Suprapubic skin (tissue), 3 donors: Measurements from ENCODE around the gene ZNRF3.

Experiments used
- EP300 ChIP-seq: sonication (generic); formaldehyde crosslinking; IDR thresholded peaks from one replicate; pipeline ENCODE4 v1.6.1; 2017; ENCODE audit warnings: antibody characterized with exemption
- POLR2A ChIP-seq, 2 donors: fragments of 450-650 bp; IDR thresholded peaks; one replicate each; pipeline ENCODE4 v1.6.1; 2017; ENCODE audit warnings: antibody characterized with exemption in 2 of 2, mild to moderate bottlenecking in 2 of 2, moderate library complexity in 2 of 2
- TF ChIP-seq, protein P1 (sequence below), 2 donors: fragments of 200-600 bp in 1 of 2; fragments of 450-650 bp in 1 of 2; sonication (generic) in 1 of 2; IDR thresholded peaks; one replicate each; pipeline ENCODE4 v1.5.1; 2016 to 2019; ENCODE audit warnings: antibody characterized with exemption in 2 of 2, mild to moderate bottlenecking in 1 of 2, moderate library complexity in 1 of 2

DNA sequence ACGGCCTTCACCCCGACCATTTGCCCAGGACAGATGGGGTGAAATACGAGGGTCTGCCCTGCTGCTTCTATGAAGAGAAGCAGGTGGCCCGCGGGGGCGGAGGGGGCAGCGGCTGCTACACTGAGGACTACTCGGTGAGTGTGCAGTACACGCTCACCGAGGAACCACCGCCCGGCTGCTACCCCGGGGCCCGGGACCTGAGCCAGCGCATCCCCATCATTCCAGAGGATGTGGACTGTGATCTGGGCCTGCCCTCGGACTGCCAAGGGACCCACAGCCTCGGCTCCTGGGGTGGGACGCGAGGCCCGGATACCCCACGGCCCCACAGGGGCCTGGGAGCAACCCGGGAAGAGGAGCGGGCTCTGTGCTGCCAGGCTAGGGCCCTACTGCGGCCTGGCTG lies 167.1 kb downstream of the ZNRF3 start:
- TF ChIP-seq POLR2A (IDR thresholded peaks at IDR 0.05) (no peak), EP300 (no peak)
- TF ChIP-seq, protein P1, sequence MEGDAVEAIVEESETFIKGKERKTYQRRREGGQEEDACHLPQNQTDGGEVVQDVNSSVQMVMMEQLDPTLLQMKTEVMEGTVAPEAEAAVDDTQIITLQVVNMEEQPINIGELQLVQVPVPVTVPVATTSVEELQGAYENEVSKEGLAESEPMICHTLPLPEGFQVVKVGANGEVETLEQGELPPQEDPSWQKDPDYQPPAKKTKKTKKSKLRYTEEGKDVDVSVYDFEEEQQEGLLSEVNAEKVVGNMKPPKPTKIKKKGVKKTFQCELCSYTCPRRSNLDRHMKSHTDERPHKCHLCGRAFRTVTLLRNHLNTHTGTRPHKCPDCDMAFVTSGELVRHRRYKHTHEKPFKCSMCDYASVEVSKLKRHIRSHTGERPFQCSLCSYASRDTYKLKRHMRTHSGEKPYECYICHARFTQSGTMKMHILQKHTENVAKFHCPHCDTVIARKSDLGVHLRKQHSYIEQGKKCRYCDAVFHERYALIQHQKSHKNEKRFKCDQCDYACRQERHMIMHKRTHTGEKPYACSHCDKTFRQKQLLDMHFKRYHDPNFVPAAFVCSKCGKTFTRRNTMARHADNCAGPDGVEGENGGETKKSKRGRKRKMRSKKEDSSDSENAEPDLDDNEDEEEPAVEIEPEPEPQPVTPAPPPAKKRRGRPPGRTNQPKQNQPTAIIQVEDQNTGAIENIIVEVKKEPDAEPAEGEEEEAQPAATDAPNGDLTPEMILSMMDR (IDR thresholded peaks at IDR 0.05) = no peak
